GM12874 (cell line): ENCODE data around the gene OSCP1.
A peak's percentile ranks its signal among the peaks of the same experiment; 100 is the strongest.

Experiments used
- TF ChIP-seq, protein P1 (sequence below): IDR thresholded peaks from 2 replicates; pipeline ENCODE4 v1.5.1; 2011; ENCODE audit warnings: low read depth, mild to moderate bottlenecking, control low read depth, low read length, moderate library complexity; ENCODE audit not compliant: insufficient read depth

Gene OSCP1

DNA sequence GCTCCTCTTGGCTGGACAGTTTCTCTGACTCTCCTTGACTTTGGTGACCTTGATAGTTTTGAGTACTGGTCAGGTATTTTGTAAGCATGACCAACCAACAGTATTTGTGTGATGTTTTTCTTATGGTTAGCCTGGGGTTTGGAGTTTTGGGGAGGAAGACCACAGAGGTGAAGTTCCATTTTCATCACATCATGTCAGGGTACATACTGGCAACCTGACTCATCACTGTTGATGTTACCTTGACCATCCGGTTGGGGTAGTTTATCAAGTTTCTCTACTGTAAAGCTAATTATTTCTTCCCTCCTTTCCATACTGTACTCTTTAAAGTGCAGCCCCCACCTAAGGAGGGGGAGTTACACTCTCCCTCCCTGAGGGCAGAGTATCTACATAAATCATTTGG lies 13.4 kb downstream of the OSCP1 start:
- TF ChIP-seq, protein P1, sequence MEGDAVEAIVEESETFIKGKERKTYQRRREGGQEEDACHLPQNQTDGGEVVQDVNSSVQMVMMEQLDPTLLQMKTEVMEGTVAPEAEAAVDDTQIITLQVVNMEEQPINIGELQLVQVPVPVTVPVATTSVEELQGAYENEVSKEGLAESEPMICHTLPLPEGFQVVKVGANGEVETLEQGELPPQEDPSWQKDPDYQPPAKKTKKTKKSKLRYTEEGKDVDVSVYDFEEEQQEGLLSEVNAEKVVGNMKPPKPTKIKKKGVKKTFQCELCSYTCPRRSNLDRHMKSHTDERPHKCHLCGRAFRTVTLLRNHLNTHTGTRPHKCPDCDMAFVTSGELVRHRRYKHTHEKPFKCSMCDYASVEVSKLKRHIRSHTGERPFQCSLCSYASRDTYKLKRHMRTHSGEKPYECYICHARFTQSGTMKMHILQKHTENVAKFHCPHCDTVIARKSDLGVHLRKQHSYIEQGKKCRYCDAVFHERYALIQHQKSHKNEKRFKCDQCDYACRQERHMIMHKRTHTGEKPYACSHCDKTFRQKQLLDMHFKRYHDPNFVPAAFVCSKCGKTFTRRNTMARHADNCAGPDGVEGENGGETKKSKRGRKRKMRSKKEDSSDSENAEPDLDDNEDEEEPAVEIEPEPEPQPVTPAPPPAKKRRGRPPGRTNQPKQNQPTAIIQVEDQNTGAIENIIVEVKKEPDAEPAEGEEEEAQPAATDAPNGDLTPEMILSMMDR: no peak

DNA sequence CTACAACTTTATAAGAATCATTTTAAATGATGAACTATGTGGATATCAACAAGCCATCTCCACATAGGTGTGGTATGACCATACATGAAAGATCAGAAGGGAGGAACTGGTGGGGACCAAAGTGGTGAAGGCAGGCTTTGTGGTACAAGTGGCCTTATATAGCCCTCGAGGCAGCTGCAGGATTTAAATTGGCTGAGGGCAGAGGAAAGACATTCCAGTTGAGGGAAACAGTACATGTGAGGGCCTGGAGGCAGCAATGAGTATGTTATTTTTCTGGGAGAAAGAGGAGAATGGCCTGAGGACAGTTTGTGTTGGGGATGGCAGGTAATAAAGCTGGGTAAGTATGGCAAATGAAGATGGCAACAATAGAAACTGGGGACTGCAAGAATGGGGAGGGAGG lies 17.1 kb downstream of the OSCP1 start:
- TF ChIP-seq, protein P1: no peak

DNA sequence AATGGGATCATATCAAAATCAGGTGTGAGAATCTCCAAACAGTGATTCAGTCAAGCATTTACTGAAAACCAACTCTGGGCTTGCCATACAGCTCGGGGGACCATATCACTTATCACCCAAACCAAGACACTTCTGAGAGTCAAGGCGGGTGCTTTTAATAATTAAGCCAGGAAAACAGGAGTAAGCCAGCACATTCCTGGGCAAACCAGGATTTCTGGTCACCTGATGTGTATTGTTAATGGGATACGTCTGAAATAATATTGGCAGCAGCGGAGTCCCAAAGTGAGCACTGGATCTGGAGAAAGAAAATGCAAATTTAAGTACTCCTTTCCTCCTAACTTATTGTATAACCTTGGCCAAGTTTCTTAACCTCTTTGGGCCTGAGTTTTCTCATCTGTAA lies 17.6 kb downstream of the OSCP1 start:
- TF ChIP-seq, protein P1: no peak

DNA sequence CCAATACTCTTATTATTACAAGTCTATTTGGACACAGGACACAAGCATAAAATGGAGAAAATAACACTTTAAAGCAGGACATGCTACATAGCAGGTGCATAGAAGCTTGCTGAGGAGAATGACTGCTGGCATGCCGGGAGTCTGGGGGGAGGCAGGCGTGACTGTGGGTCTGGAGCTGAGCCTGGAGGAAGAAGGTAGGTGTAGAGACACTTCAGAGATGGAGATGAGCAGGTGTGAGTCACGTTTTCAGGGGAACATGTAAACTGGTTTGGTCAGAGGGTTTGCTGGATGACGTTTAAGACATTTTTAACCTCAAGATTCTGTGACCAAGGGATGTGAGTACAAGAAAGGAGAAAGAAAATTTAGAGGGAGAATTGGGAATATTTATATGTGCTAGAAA lies 24.5 kb downstream of the OSCP1 start:
- TF ChIP-seq, protein P1: no peak

DNA sequence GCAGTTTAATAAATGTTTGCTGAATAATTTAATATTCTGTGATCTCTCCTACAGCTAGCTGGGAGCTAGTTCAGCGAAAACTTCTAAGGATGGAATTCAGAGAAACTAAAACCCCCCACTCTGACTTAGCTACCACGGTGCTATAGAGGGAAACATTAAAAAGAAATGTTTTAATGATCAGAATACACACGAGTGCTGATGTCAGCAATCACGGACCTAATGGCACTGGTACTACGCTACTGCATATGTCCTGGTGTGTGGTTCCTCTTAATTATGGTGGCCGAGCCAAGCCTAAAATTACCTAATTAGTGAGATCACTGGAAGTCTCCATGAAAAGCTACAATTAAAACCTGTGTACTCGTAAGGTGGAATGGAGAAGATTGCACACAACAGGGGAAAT lies 28.6 kb downstream of the OSCP1 start:
- TF ChIP-seq, protein P1: no peak

DNA sequence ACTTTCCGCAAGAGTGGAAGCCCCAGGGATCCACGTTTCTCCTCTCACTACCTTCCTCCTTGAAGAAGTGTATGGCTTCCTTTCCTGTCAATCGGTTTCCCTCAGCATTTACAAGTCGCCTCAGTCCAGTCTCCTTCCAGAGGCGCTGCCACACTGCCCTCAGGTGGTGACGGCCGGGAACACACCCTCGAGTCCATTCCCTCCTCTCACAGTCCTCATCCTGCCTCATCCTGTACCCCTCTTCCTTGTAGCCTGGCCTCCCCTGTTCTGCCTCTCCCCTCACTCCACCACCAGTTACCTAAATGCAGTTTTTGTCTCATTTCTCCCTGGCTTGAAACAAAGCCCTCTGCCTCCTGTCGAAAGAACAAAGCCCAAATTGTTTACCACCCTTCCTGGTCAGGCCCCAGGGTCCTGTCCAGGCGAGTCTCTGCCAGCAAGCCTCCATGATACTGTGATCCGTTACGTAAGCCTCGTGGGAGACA lies 29.4 kb downstream of the OSCP1 start:
- TF ChIP-seq, protein P1: peak; percentile 96

DNA sequence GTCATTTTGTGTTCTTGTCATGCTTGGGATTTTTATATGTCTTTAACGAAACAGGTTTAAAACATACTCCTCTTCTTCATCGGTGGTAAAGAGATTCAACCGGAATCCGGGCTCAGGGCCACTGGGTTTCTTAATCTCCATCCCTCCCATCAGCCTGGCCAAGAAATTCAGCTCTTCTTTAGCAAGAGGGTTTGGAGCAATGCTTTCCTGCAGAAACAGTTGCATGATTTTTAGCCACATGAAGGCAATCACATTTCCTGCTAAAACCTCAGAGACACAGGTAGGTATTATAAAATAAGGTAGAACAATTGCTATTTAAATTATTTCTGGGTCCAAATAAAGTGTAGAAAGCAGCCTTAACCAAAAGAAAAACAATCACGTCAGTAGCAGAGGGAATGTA lies 29.8 kb downstream of the OSCP1 start:
- TF ChIP-seq, protein P1: no peak

DNA sequence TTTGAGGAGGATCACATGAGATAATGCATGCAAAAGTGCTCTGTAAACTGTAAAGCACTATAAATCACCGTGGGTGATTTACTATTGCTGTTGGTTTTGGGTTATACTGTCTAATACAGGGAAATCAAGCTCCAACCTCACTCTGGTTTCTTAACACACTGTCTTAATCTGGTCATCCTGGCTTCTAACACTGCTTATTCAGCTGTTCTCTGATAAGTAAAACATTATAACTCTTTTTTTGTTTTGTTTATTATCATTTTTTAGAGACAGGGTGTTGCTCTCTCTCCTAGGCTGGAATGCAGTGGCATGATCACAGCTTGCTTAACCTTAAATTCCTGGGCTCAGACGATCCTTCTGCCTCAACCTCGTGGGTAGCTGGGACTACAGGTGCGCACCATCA lies 30.7 kb downstream of the OSCP1 start:
- TF ChIP-seq, protein P1: no peak
